Ovary (tissue), 9 donors: ENCODE results near the gene BPGM. TPM values are rescaled to one million over a fixed set of nuclear protein-coding genes. Genes with fewer than 3 reads are reported as not detected.

Experiments used
- DNase-seq, 5 donors: peaks; one replicate each; pipeline ENCODE4 v3.0.0-alpha.2; 2019 to 2020
- H3K27ac ChIP-seq, 2 donors: fragments of 200-600 bp; one replicate each; pipeline versions ENCODE4 v1.5.1 to v1.8.0; 2019 to 2022
- H3K27me3 ChIP-seq: fragments of 200-600 bp; one replicate; pipeline ENCODE4 v1.8.0; 2022
- H3K36me3 ChIP-seq: fragments of 200-600 bp; sonication (generic); one replicate; pipeline ENCODE4 v1.5.1; 2019
- H3K4me1 ChIP-seq: one replicate; pipeline ENCODE4 v1.8.1; 2013; ENCODE audit warnings: mild to moderate bottlenecking, moderate library complexity; ENCODE audit not compliant: insufficient read depth
- H3K4me3 ChIP-seq: fragments of 200-600 bp; sonication (generic); one replicate; pipeline ENCODE4 v1.5.1; 2017
- H3K9me3 ChIP-seq, 2 donors: fragments of 200-600 bp in 1 of 2; sonication (generic) in 1 of 2; one replicate each; pipeline versions ENCODE4 v1.5.1 to v1.8.1; 2013 to 2019; ENCODE audit warnings: mild to moderate bottlenecking in 1 of 2, moderate library complexity in 1 of 2
- CTCF ChIP-seq, 3 donors: fragments of 450-650 bp in 2 of 3; fragments of 200-600 bp in 1 of 3; IDR thresholded peaks; one replicate each; pipeline versions ENCODE4 v1.5.1 to v1.8.0; 2016 to 2022; ENCODE audit warnings: antibody characterized with exemption in 3 of 3, mild to moderate bottlenecking in 1 of 3
- EP300 ChIP-seq: sonication (generic); formaldehyde crosslinking; IDR thresholded peaks from one replicate; pipeline ENCODE4 v1.6.1; 2017; ENCODE audit warnings: antibody characterized with exemption
- POLR2A ChIP-seq: fragments of 450-650 bp; IDR thresholded peaks from one replicate; pipeline ENCODE4 v1.6.1; 2017; ENCODE audit warnings: antibody characterized with exemption, mild to moderate bottlenecking, moderate library complexity
- WGBS, 3 donors: extraction: QIAGEN DNeasy Blood & Tissue Kit in 1 of 3; methylation state at CpG; one replicate each; pipeline versions ENCODE4 v1.1.5 to v1.1.7; 2013 to 2017; 5-methylcytosine and 5-hydroxymethylcytosine counted together
- intact Hi-C, 4 donors: fragments of 100-400 bp; cut with DNase I; formaldehyde crosslinking; loops; one replicate each; pipeline versions ENCODE4 v1.11.0 to v1.15.1; 2022 to 2023
- polyA plus RNA-seq, 2 donors: library from polyadenylated mRNA; stranded (reverse); fragments of 200-250 nt in 1 of 2; fragments of 350-450 nt in 1 of 2; fragmentation: Illumina TruSeq in 1 of 2; extraction: RNeasy Lipid Tissue Mini Kit (QIAGEN cat#74804) in 1 of 2; gene quantifications; one replicate each; pipeline ENCODE4 v1.2.3, GENCODE V29; 2013 to 2014
- total RNA-seq, 7 donors: library from RNA; depleted of rRNA in 2 of 7; stranded (reverse); fragments of >200 nt in 2 of 7; fragmentation: NEBNext Ultra II Directional in 3 of 7; extraction: Animal tissue kit (Norgen Biotek cat#: 25700) in 3 of 7; gene quantifications; one replicate each; pipeline versions ENCODE4 v1.1.0 to v1.2.4, GENCODE V29; 2016 to 2023
- donor health status: DM: no; HTN: no; CAD: no; lungs with moderate emphysema.
- donor health status: DM: no; HTN: no; CAD: no.
- donor health status: Bipolar disorder and iron deficiency.
- donor health status: DM: yes; HTN: yes; CAD: no.
- donor health status: DM: no; HTN: no; CAD: no.
- donor health status: DM: yes; HTN: yes; CAD: no.

Gene BPGM
- total and polyA plus RNA-seq, 9 donors = 6.5 to 18.1 (median 9.0) TPM

- no peaks in the 10 kb centered on the region for H3K4me1 ChIP-seq
- H3K27ac ChIP-seq = no peak overlapping the region
- no peak overlapping the region for H3K4me3 ChIP-seq
- no peaks in the 10 kb centered on the region for H3K9me3 ChIP-seq
- no peaks in the 10 kb centered on the region for H3K36me3 ChIP-seq
- no peak for DNase-seq
- TF ChIP-seq CTCF (IDR thresholded peaks at IDR 0.05) (no peak), EP300 (no peak), POLR2A (no peak)
- no peaks in the 10 kb centered on the region for H3K27me3 ChIP-seq
- 77 to 81% (median 78%) methylated on average over 2 of the region's 2 CpGs for WGBS, 3 donors
- intact Hi-C loops = no loop called here
These were observed 30.0 kb upstream of the BPGM start for GRCh38 chr7:134616611-134617010.

DNA sequence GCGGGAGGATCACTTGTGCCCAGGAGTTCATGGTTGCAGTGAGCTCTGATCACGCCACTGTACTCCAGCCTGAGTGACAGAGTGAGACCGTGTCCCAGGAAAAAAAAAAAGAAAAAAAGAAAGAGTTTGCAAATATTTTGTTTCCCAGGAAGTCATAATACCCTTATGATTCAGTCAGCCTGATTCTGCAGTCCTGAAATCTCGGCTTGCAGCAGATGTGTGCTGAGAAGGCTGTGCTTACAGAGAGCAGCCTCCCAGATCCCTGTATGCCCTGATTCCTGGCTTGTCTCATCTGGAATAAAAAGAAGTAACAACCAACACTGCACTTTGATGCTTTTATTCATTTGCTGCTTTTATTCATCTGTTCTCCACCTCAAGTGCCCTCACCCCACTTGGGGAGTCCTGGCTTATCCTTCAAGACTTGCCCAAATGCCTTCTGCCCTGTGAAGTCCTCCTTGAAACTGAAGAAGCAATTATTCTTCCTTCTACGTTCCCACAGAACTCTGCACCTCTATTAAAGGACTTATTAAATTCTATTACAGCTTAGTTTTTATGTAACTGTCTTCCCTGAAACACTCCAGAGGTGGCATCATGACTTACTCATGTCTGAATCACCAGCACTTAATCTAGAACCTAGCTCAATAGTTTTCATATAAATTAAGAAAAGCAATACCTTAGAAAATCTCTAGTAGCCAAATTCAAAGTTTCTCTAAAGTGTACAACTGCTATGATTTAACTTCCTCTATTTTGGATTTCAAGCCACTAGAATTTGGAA lies 27.7 kb upstream of the BPGM start:
- H3K27ac ChIP-seq = no peak overlapping the region
- 55 to 65% (median 62%) methylated on average over 5 of the region's 5 CpGs for WGBS, 3 donors
- TF ChIP-seq CTCF (IDR thresholded peaks at IDR 0.05) (no peak), POLR2A (no peak)

GRCh38 chr7:134619627-134620331 lies 26.9 kb upstream of the BPGM start:
- no peak for DNase-seq
- intact Hi-C loops = no loop called here
- H3K27me3 ChIP-seq = no peaks in the 10 kb centered on the region
- TF ChIP-seq CTCF (IDR thresholded peaks at IDR 0.05) (no peak), EP300 (no peak), POLR2A (no peak)
- no peaks in the 10 kb centered on the region for H3K4me1 ChIP-seq
- no peaks in the 10 kb centered on the region for H3K36me3 ChIP-seq
- H3K9me3 ChIP-seq = no peaks in the 10 kb centered on the region
- H3K4me3 ChIP-seq = no peak overlapping the region
- 54 to 61% (median 61%) methylated on average over 2 of the region's 2 CpGs for WGBS, 3 donors
- no peak overlapping the region for H3K27ac ChIP-seq

More for the DNA sequence above, 27.7 kb upstream of the BPGM start:
- H3K9me3 ChIP-seq = no peaks in the 10 kb centered on the region
- intact Hi-C loops = no loop called here
- no peaks in the 10 kb centered on the region for H3K27me3 ChIP-seq
- no peaks in the 10 kb centered on the region for H3K36me3 ChIP-seq
- H3K4me1 ChIP-seq = no peaks in the 10 kb centered on the region
- no peak overlapping the region for H3K4me3 ChIP-seq
- DNase-seq = no peak

DNA sequence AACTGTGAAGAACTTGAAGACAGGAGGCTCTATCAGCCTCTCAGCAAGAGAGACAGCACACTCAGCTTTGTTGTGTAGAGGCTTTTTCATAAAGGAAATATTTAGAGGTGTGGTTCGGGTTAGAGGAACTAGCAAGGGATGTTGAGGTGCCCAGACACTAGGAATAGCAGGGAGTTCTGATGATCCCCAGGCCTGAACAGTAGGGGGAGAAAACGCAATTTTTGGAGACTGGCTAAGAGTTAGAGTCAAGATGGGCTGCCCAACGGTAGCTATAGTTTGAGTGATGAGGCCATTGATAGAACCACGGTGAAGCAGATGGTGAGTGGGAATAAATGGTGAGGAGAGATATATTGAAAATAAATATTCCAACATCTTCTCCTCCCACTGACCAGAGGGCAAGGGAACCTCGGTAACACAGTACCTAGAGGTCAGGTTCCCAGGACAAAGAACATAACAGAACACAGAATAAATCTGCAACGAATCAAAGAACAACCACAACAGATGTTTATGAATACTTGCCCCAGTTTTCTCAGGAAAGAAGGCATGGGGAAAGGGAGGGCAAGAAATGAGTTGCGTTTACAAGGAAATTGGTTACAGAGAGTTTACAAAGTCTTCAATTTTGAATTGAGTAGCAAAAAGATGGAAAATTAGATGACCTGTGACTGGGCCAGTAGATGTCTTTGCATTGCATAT lies 24.2 kb upstream of the BPGM start:
- Histone ChIP-seq H3K4me3 (no peak overlapping the region), H3K27ac (no peak overlapping the region), H3K36me3 (no peaks in the 10 kb centered on the region), H3K9me3 (no peaks in the 10 kb centered on the region), H3K27me3 (no peaks in the 10 kb centered on the region), H3K4me1 (no peaks in the 10 kb centered on the region)
- 60 to 73% (median 65%) methylated on average over 7 of the region's 7 CpGs for WGBS, 3 donors
- intact Hi-C loops = no loop called here
- no peak for DNase-seq
- TF ChIP-seq POLR2A = no peak
